SU-DHL-6 (cell line): ENCODE measurements around the gene ZFAND3.

ENCODE experiments used
- H2AFZ ChIP-seq: fragments of 200-600 bp; sonication (generic); 2 replicates; pipeline ENCODE4 v1.6.1; 2014; ENCODE audit warnings: low read depth, mild to moderate bottlenecking, moderate library complexity, mixed read lengths, antibody characterized with exemption, low read length; ENCODE audit not compliant: severe bottlenecking
- H3F3A ChIP-seq: fragments of 200-600 bp; shearing (Covaris generic); 2 replicates; pipeline ENCODE4 v1.6.0; 2016; ENCODE audit warnings: antibody characterized with exemption, mild to moderate bottlenecking; ENCODE audit not compliant: insufficient read depth
- H3K27ac ChIP-seq: fragments of 200-600 bp; sonication (generic); 2 replicates; pipeline ENCODE4 v1.5.1; 2016; ENCODE audit warnings: low read depth, mild to moderate bottlenecking, low read length, moderate library complexity, mixed read lengths
- H3K27me3 ChIP-seq: fragments of 200-600 bp; sonication (generic), shearing (Covaris generic); 2 replicates; pipeline ENCODE4 v1.6.0; 2014; ENCODE audit warnings: mild to moderate bottlenecking, low read length
- H3K36me3 ChIP-seq: fragments of 200-600 bp; sonication (generic); 2 replicates; pipeline ENCODE4 v1.6.1; 2014; ENCODE audit warnings: mild to moderate bottlenecking, low read length, mixed read lengths
- H3K4me2 ChIP-seq: fragments of 300-600, 200-600 bp; shearing (Covaris generic), sonication (generic); 2 replicates; pipeline ENCODE4 v1.6.0; 2014; ENCODE audit warnings: low read length, low read depth, mild to moderate bottlenecking; ENCODE audit not compliant: poor library complexity, severe bottlenecking
- H3K4me3 ChIP-seq: fragments of 200-600 bp; sonication (generic); 2 replicates; pipeline ENCODE4 v1.5.1; 2014; ENCODE audit warnings: antibody characterized with exemption, low read length, mild to moderate bottlenecking, mixed read lengths; ENCODE audit not compliant: insufficient read depth, poor library complexity, severe bottlenecking
- H3K79me2 ChIP-seq: fragments of 200-600 bp; sonication (generic); 2 replicates; pipeline ENCODE4 v1.6.1; 2014; ENCODE audit warnings: mild to moderate bottlenecking, low read length, moderate library complexity; ENCODE audit not compliant: insufficient read depth
- H3K9ac ChIP-seq: fragments of 200-600 bp; sonication (generic); 2 replicates; pipeline ENCODE4 v1.7.0; 2014; ENCODE audit warnings: mild to moderate bottlenecking, low read length
- H3K9me2 ChIP-seq: fragments of 200-600 bp; sonication (generic); replicated peaks from 2 replicates; pipeline ENCODE4 v1.6.1; 2014; ENCODE audit warnings: low read length; ENCODE audit not compliant: insufficient read depth
- H3K9me3 ChIP-seq: fragments of 200-600 bp; sonication (generic); 2 replicates; pipeline ENCODE4 v1.6.1; 2014; ENCODE audit warnings: low read length, mixed read lengths; ENCODE audit not compliant: insufficient read depth
- H4K20me1 ChIP-seq: fragments of 200-600 bp; sonication (generic); 2 replicates; pipeline ENCODE4 v1.6.1; 2014; ENCODE audit warnings: low read depth, mild to moderate bottlenecking, antibody characterized with exemption, low read length, moderate library complexity, mixed read lengths
- CTCF ChIP-seq: fragments of 200-600 bp; sonication (generic); IDR thresholded peaks from one replicate; pipeline ENCODE4 v1.5.1; 2017; ENCODE audit warnings: antibody characterized with exemption, mild to moderate bottlenecking, low read length, moderate library complexity; ENCODE audit not compliant: insufficient read depth, poor library complexity, severe bottlenecking
- EZH2phosphoT487 ChIP-seq: fragments of 200-600 bp; sonication (generic), shearing (Covaris generic); conservative IDR thresholded peaks from 2 replicates; pipeline ENCODE4 v1.6.1; 2018; ENCODE audit warnings: mild to moderate bottlenecking, antibody characterized with exemption, low read length, moderate library complexity, mixed read lengths

The ZFAND3 gene

GRCh38 chr6:37802810-37803209, 16.7 kb upstream of the ZFAND3 start:
- no peak overlapping the region for H2AFZ ChIP-seq
- TF ChIP-seq CTCF (no peak), EZH2phosphoT487 (no peak)
- no peak overlapping the region for H3K4me2 ChIP-seq
- no peak overlapping the region for H3K4me3 ChIP-seq
- H4K20me1 ChIP-seq, result no peaks in the 10 kb centered on the region
- no peak overlapping the region for H3K27ac ChIP-seq
- no peaks in the 10 kb centered on the region for H3K79me2 ChIP-seq
- H3K9me2 ChIP-seq, result no peaks in the 10 kb centered on the region
- no peaks in the 10 kb centered on the region for H3F3A ChIP-seq
- no peaks in the 10 kb centered on the region for H3K36me3 ChIP-seq
- no peaks in the 10 kb centered on the region for H3K27me3 ChIP-seq
- no peak overlapping the region for H3K9ac ChIP-seq
- H3K9me3 ChIP-seq, result no peaks in the 10 kb centered on the region

GRCh38 chr6:37804586-37804985, 14.9 kb upstream of the ZFAND3 start:
- Histone ChIP-seq H3K79me2 (no peaks in the 10 kb centered on the region), H3K27me3 (no peaks in the 10 kb centered on the region), H2AFZ (no peak overlapping the region), H3F3A (no peaks in the 10 kb centered on the region), H3K4me2 (no peak overlapping the region), H4K20me1 (no peaks in the 10 kb centered on the region), H3K4me3 (no peak overlapping the region), H3K9me3 (no peaks in the 10 kb centered on the region), H3K27ac (no peak overlapping the region), H3K9me2 (no peaks in the 10 kb centered on the region), H3K9ac (no peak overlapping the region), H3K36me3 (no peaks in the 10 kb centered on the region)
- no peak for TF ChIP-seq CTCF
- TF ChIP-seq EZH2phosphoT487, result no peak

- H3K79me2 ChIP-seq, result no peaks in the 10 kb centered on the region
- no peaks in the 10 kb centered on the region for H3K9me3 ChIP-seq
- no peak overlapping the region for H3K27ac ChIP-seq
- H3K36me3 ChIP-seq, result no peaks in the 10 kb centered on the region
- H3K4me3 ChIP-seq, result no peak overlapping the region
- H2AFZ ChIP-seq, result no peak overlapping the region
- no peaks in the 10 kb centered on the region for H3K27me3 ChIP-seq
- H3K9me2 ChIP-seq, result no peaks in the 10 kb centered on the region
- H3K4me2 ChIP-seq, result no peak overlapping the region
- H4K20me1 ChIP-seq, result no peaks in the 10 kb centered on the region
- TF ChIP-seq CTCF (no peak), EZH2phosphoT487 (no peak)
- H3F3A ChIP-seq, result no peaks in the 10 kb centered on the region
- no peak overlapping the region for H3K9ac ChIP-seq
Observed at GRCh38 chr6:37806213-37806612, 13.3 kb upstream of the ZFAND3 start.

- H3K4me3 ChIP-seq, result no peak overlapping the region
- TF ChIP-seq EZH2phosphoT487 (no peak), CTCF (no peak)
- no peaks in the 10 kb centered on the region for H3K27me3 ChIP-seq
- H4K20me1 ChIP-seq, result no peaks in the 10 kb centered on the region
- H3K9me2 ChIP-seq, result no peaks in the 10 kb centered on the region
- no peak overlapping the region for H3K4me2 ChIP-seq
- no peaks in the 10 kb centered on the region for H3F3A ChIP-seq
- H3K9ac ChIP-seq, result no peak overlapping the region
- no peaks in the 10 kb centered on the region for H3K36me3 ChIP-seq
- H3K9me3 ChIP-seq, result no peaks in the 10 kb centered on the region
- H3K27ac ChIP-seq, result no peak overlapping the region
- no peaks in the 10 kb centered on the region for H3K79me2 ChIP-seq
- no peak overlapping the region for H2AFZ ChIP-seq
Observed at GRCh38 chr6:37807656-37808055, 11.9 kb upstream of the ZFAND3 start.
